ENCODE measurements around the gene YTHDF2. TPM values are rescaled to one million over a fixed set of nuclear protein-coding genes. Genes with fewer than 3 reads are reported as not detected.

Gene YTHDF2
- total and polyA plus RNA-seq, 9 of the 15 experiments (the other 6 are each of a cell fraction or from before 2014, with no cell fraction given): 41.0 to 111 (median 83.3) TPM

GRCh38 chr1:28736450-28737306 lies at the start of gene YTHDF2 (continued):
- TF ChIP-seq MGA (IDR thresholded peaks at IDR 0.05) (peak; percentile 83), CHD2 (IDR thresholded peaks at IDR 0.05; ENCODE audit: low read depth, low read length) (peak; percentile 88), ZNF644 (tag; IDR thresholded peaks at IDR 0.05; ENCODE audit: low read depth) (peak; percentile 84), RB1 (IDR thresholded peaks at IDR 0.05; ENCODE audit: low read depth) (peak; percentile 97), E2F8 (IDR thresholded peaks at IDR 0.05; ENCODE audit: low read depth, partially characterized antibody) (peak; percentile 94), TARDBP (IDR thresholded peaks at IDR 0.05) (peak; percentile 92), HOXB6 (CRISPR knock-in tag; IDR thresholded peaks at IDR 0.05; ENCODE audit: borderline replicate concordance) (no peak), SRSF9 (IDR thresholded peaks at IDR 0.05; ENCODE audit: borderline replicate concordance, low read depth, low read length) (no peak), RFX1 (IDR thresholded peaks at IDR 0.05) (peak; percentile 65), CREB1 (IDR thresholded peaks at IDR 0.05) (peak; percentile 94), CREB1 (CRISPR knock-in tag; IDR thresholded peaks at IDR 0.05) (peak; percentile 93), HNRNPL (IDR thresholded peaks at IDR 0.05; ENCODE audit: low read depth, low read length) (peak; percentile 79), KHSRP (IDR thresholded peaks at IDR 0.05) (no peak), NONO (IDR thresholded peaks at IDR 0.05; ENCODE audit: low read depth in 2 of 2, low read length in 1 of 2) (peak; percentile 74 to 81), EHMT2 (IDR thresholded peaks at IDR 0.05) (no peak)
